Fibroblast of lung (primary cell): ENCODE data around the gene SH3YL1.

Experiments
- CTCF ChIP-seq, 2 donors: IDR thresholded peaks in 1 of 2; conservative IDR thresholded peaks in 1 of 2; 1 replicate in 1 of 2; 2 replicates in 1 of 2; pipeline ENCODE4 v1.5.1; 2011 to 2012; ENCODE audit warnings: low read length in 2 of 2, control low read depth in 1 of 2, inconsistent platforms in 1 of 2, low read depth in 1 of 2, mild to moderate bottlenecking in 1 of 2
- EZH2 ChIP-seq: IDR thresholded peaks from 2 replicates; pipeline ENCODE4 v1.5.1; 2012; ENCODE audit warnings: low read length, control low read depth, mild to moderate bottlenecking; ENCODE audit errors: missing control alignments

DNA sequence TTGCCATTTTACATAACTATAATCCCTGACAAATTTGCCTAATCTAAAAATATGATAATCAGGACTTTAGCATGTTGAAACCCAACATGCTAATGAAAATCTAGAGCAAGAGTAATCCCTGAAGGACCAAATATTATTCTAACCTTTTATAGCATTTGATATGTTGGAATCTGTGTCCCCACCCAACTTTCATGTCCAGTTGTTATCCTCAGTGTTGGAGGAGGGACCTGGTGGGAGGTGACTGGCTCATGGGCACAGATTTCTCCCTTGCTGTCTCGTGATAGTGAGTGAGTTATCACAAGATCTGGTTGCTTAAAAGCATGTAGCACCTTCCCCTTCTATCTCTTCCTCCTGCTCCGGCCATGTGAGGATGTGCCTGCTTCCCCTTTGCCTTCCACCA lies 59.8 kb downstream of the SH3YL1 start:
- no peak for TF ChIP-seq CTCF (conservative IDR thresholded peaks at IDR 0.05 in 1 of 2, IDR thresholded peaks at IDR 0.05 in 1 of 2; ENCODE audit: low read depth in 1 of 2, low read length in 2 of 2)
- no peak for TF ChIP-seq EZH2
